Measurements from ENCODE around the gene PBX4. TPM values are rescaled to one million over a fixed set of nuclear protein-coding genes. Genes with fewer than 3 reads are reported as not detected.

Gene PBX4
- total RNA-seq, 4 donors from 2014 or later: 1.6 to 4.0 (median 2.4) TPM

GRCh38 chr19:19602136-19602712 is 16.3 kb downstream of the PBX4 start:
- TF ChIP-seq CTCF (IDR thresholded peaks at IDR 0.05; ENCODE audit: low read depth): no peak

- TF ChIP-seq CTCF (IDR thresholded peaks at IDR 0.05; ENCODE audit: low read depth): no peak
Measured at GRCh38 chr19:19600793-19601330, 17.6 kb downstream of the PBX4 start.

- TF ChIP-seq CTCF (IDR thresholded peaks at IDR 0.05; ENCODE audit: low read depth): no peak
Measured at GRCh38 chr19:19597809-19598306, 20.6 kb downstream of the PBX4 start.

GRCh38 chr19:19595171-19595701 is 23.3 kb downstream of the PBX4 start:
- TF ChIP-seq CTCF (IDR thresholded peaks at IDR 0.05; ENCODE audit: low read depth): no peak

GRCh38 chr19:19594381-19594780 is 24.1 kb downstream of the PBX4 start:
- TF ChIP-seq CTCF (IDR thresholded peaks at IDR 0.05; ENCODE audit: low read depth): no peak

GRCh38 chr19:19592690-19593089 is 25.8 kb downstream of the PBX4 start:
- no peak for TF ChIP-seq CTCF (IDR thresholded peaks at IDR 0.05; ENCODE audit: low read depth)

- TF ChIP-seq CTCF (IDR thresholded peaks at IDR 0.05; ENCODE audit: low read depth): no peak
Measured at GRCh38 chr19:19591133-19591825, 27.2 kb downstream of the PBX4 start.

Measured in subcutaneous adipose tissue (tissue), 4 donors.